K562 (cell line): ENCODE data around the gene SHISA8. TPM values are rescaled to one million over a fixed set of nuclear protein-coding genes. Genes with fewer than 3 reads are reported as not detected.

Source experiments
- ATAC-seq: fragments of 200-7000 bp; cut with Tn5 transposase; 3 replicates; pipeline ENCODE4 v1.9.1; 2020; ENCODE audit warnings: moderate library complexity
- BruUV-seq: library from RNA; stranded (reverse); fragments of 400-500 nt; replicated peaks from 2 replicates; lab custom pipeline; 2021; lab: Mats Ljungman, UMichigan
- CTCF ChIA-PET: fragments of 300-600 bp; formaldehyde crosslinking; extraction: SDS; loops from one replicate; lab custom pipeline; 2021; ENCODE audit warnings: low intra/inter-chr PET ratio; lab: Yijun Ruan, JAX
- POLR2A ChIA-PET: fragments of 300-600, 350-650 bp; sonication (Branson Sonifier 250); formaldehyde crosslinking; extraction: SDS; loops from one replicate; lab custom pipeline; 2021; ENCODE audit warnings: antibody characterized with exemption, inconsistent platforms; lab: Yijun Ruan, JAX
- DNase-seq, 4 experiments: peaks; one replicate each; pipeline versions ENCODE4 v3.0.0 to v3.0.0-alpha.2; 2011 to 2018; ENCODE audit warnings: low spot score in 3 of 4, mixed read lengths in 3 of 4; ENCODE audit errors: extremely low read depth in 1 of 4
- FAIRE-seq: peaks from 2 replicates; lab custom pipeline; 2011; peaks lifted over from hg19 to GRCh38; lab: Jason Lieb, UNC
- H2AFZ ChIP-seq: 2 replicates; pipeline ENCODE4 v1.6.0; 2011; ENCODE audit warnings: low read depth, low read length, control low read depth, inconsistent platforms
- H3K27ac ChIP-seq: fragments of 200-600 bp; 3 replicates; pipeline ENCODE4 v1.8.0; 2011; ENCODE audit warnings: low read depth, mild to moderate bottlenecking, control low read depth, inconsistent platforms, low read length, moderate library complexity, mixed read lengths; ENCODE audit errors: extremely low read depth
- H3K27me3 ChIP-seq, 2 experiments: fragments of 300-600 bp in 1 of 2; 2 replicates in 1 of 2; 3 replicates in 1 of 2; pipeline versions ENCODE4 v1.6.0 to v1.8.0; 2011; ENCODE audit warnings: inconsistent platforms in 2 of 2, low read length in 2 of 2, mild to moderate bottlenecking in 1 of 2, mixed read lengths in 1 of 2, moderate library complexity in 1 of 2; ENCODE audit not compliant: control insufficient read depth in 2 of 2, insufficient read depth in 2 of 2
- H3K36me3 ChIP-seq: fragments of 300-600 bp; 3 replicates; pipeline ENCODE4 v1.8.0; 2011; ENCODE audit warnings: mild to moderate bottlenecking, low read length, inconsistent platforms; ENCODE audit not compliant: control insufficient read depth, insufficient read depth
- H3K4me1 ChIP-seq, 2 experiments: fragments of 200-600 bp in 1 of 2; replicated peaks in 1 of 2; 2 replicates in 1 of 2; 3 replicates in 1 of 2; pipeline versions ENCODE4 v1.5.1 to v1.8.0; 2011; ENCODE audit warnings: inconsistent platforms in 2 of 2, low read length in 2 of 2, mild to moderate bottlenecking in 1 of 2, mixed read lengths in 1 of 2, moderate library complexity in 1 of 2; ENCODE audit not compliant: control insufficient read depth in 2 of 2, insufficient read depth in 2 of 2
- H3K4me2 ChIP-seq: 2 replicates; pipeline ENCODE4 v1.6.1; 2011; ENCODE audit warnings: low read length, control low read depth, inconsistent platforms, mixed read lengths; ENCODE audit not compliant: insufficient read depth
- H3K4me3 ChIP-seq: fragments of 200-600 bp; sonication (generic), shearing (Covaris generic); 2 replicates; pipeline ENCODE4 v1.5.1; 2016; ENCODE audit warnings: control low read depth, inconsistent platforms
- H3K79me2 ChIP-seq: fragments of 200-600 bp; 3 replicates; pipeline ENCODE4 v1.8.0; 2011; ENCODE audit warnings: low read length, inconsistent platforms; ENCODE audit not compliant: control insufficient read depth, insufficient read depth
- H3K9ac ChIP-seq, 2 experiments: 2 replicates each; pipeline versions ENCODE4 v1.6.0 to v1.6.1; 2011; ENCODE audit warnings: low read depth in 2 of 2, low read length in 2 of 2, control low read depth in 1 of 2, inconsistent platforms in 1 of 2, mild to moderate bottlenecking in 1 of 2, mixed read lengths in 1 of 2; ENCODE audit not compliant: insufficient read depth in 1 of 2
- H3K9me1 ChIP-seq: one replicate; pipeline ENCODE4 v1.6.0; 2011; ENCODE audit warnings: inconsistent platforms, mild to moderate bottlenecking, low read length, moderate library complexity; ENCODE audit not compliant: control insufficient read depth, insufficient read depth
- H3K9me3 ChIP-seq: replicated peaks from 2 replicates; pipeline ENCODE4 v1.5.1; 2011; ENCODE audit warnings: low read depth, low read length, inconsistent platforms; ENCODE audit not compliant: control insufficient read depth, insufficient read depth
- H4K20me1 ChIP-seq: replicated peaks from 2 replicates; pipeline ENCODE4 v1.6.1; 2011; ENCODE audit warnings: low read length, inconsistent platforms, mixed read lengths; ENCODE audit not compliant: control insufficient read depth, insufficient read depth
- ATF6 ChIP-seq: sonication (generic); formaldehyde crosslinking; IDR thresholded peaks from 2 replicates; pipeline ENCODE4 v1.4.0; 2020; ENCODE audit warnings: mild to moderate bottlenecking, missing genetic modification reagents
- CEBPZ ChIP-seq: fragments of 150-350 bp; IDR thresholded peaks from 2 replicates; pipeline ENCODE4 v1.6.1; 2014; ENCODE audit warnings: low read depth, mild to moderate bottlenecking, low read length, borderline replicate concordance
- ETV6 ChIP-seq, 3 experiments: fragments of 150-350 bp in 1 of 3; sonication (generic) in 1 of 3; formaldehyde crosslinking in 1 of 3; IDR thresholded peaks; 2 replicates each; pipeline versions ENCODE4 v1.6.1 to v1.8.0; 2014 to 2022; ENCODE audit warnings: borderline replicate concordance in 2 of 3, low read depth in 2 of 3, antibody characterized with exemption in 1 of 3, low read length in 1 of 3, mild to moderate bottlenecking in 1 of 3, missing genetic modification reagents in 1 of 3
- GABPA ChIP-seq: fragments of 200-800 bp; sonication (Bioruptor generic); conservative IDR thresholded peaks from 2 replicates; pipeline ENCODE4 v1.6.1; 2016; ENCODE audit warnings: low read depth, missing genetic modification characterization, missing compliant biosample characterization
- HMG20B ChIP-seq: fragments of 250-450 bp; sonication (Bioruptor Pico); IDR thresholded peaks from 2 replicates; pipeline ENCODE4 v1.5.0; 2021; ENCODE audit warnings: mild to moderate bottlenecking
- NCOA6 ChIP-seq: fragments of 450-650 bp; IDR thresholded peaks from 2 replicates; pipeline ENCODE4 v1.6.1; 2017; ENCODE audit warnings: mild to moderate bottlenecking
- NONO ChIP-seq, 2 experiments: fragments of 200-400 bp in 1 of 2; fragments of 450-650 bp in 1 of 2; formaldehyde crosslinking in 1 of 2; IDR thresholded peaks; 2 replicates each; pipeline ENCODE4 v1.6.1; 2017; ENCODE audit warnings: low read depth in 2 of 2, mild to moderate bottlenecking in 2 of 2, moderate library complexity in 2 of 2, low read length in 1 of 2
- SP1 ChIP-seq: sonication (generic); formaldehyde crosslinking; IDR thresholded peaks from 2 replicates; pipeline ENCODE4 v1.8.1; 2022; ENCODE audit warnings: mild to moderate bottlenecking, missing genetic modification reagents
- SRSF9 ChIP-seq: fragments of 200-400 bp; formaldehyde crosslinking; IDR thresholded peaks from 2 replicates; pipeline ENCODE4 v1.6.1; 2017; ENCODE audit warnings: low read depth, low read length, borderline replicate concordance
- THAP12 ChIP-seq: fragments of 250-450 bp; sonication (Bioruptor Pico); IDR thresholded peaks from 2 replicates; pipeline ENCODE4 v1.9.0; 2021; ENCODE audit warnings: mild to moderate bottlenecking, inconsistent platforms
- ZNF511 ChIP-seq: sonication (generic); formaldehyde crosslinking; IDR thresholded peaks from 2 replicates; pipeline ENCODE4 v1.8.0; 2022; ENCODE audit warnings: mild to moderate bottlenecking, missing genetic modification reagents
- ZNF644 ChIP-seq: fragments of 200-800 bp; sonication (Bioruptor generic); IDR thresholded peaks from 2 replicates; pipeline ENCODE4 v1.6.1; 2016; ENCODE audit warnings: low read depth, missing genetic modification characterization, missing compliant biosample characterization
- WGBS: fragments of 100-300 bp; shearing (Covaris generic); methylation state at CpG from one replicate; pipeline ENCODE4 v1.1.6; 2016; ENCODE audit warnings: low coverage, mixed read lengths; ENCODE audit not compliant: insufficient coverage; ENCODE audit errors: missing lambda C conversion rate; 5-methylcytosine and 5-hydroxymethylcytosine counted together
- in situ Hi-C: fragments of 300-500 bp; cut with MboI; formaldehyde crosslinking; loops from 4 replicates; pipeline ENCODE4 v1.15.0; 2018; ENCODE audit warnings: inconsistent platforms, mixed read lengths
- intact Hi-C: fragments of 100-400 bp; cut with micrococcal nuclease; formaldehyde crosslinking; loops from 2 replicates; pipeline ENCODE4 v1.14.2; 2022
- polyA plus RNA-seq, 8 experiments: library from polyadenylated mRNA; depleted of rRNA in 4 of 8; stranded (reverse) in 5 of 8; unstranded in 3 of 8; fragments of >200 nt; fragmentation: Nextera tagmentation in 2 of 8; fragmentation: Illumina TruSeq in 1 of 8; extraction: Ambion mirVana in 2 of 8; extraction: Trizol in 1 of 8; gene quantifications; 2 replicates each; pipeline versions ENCODE4 v1.2.1 to v1.2.3, GENCODE V29; 2011 to 2014; ENCODE audit warnings: inconsistent platforms in 1 of 8, missing spikeins in 1 of 8
- total RNA-seq, 7 experiments: library from RNA; depleted of rRNA in 6 of 7; stranded (reverse); fragments of >200 nt in 6 of 7; fragmentation: Illumina TruSeq in 2 of 7; extraction: Trizol in 2 of 7; gene quantifications; 2 replicates each; pipeline versions ENCODE4 v1.2.1 to v1.2.3, GENCODE V29; 2011 to 2021; ENCODE audit warnings: low replicate concordance in 1 of 7

SHISA8 gene
- total and polyA plus RNA-seq, 9 of the 15 experiments (the other 6 are each of a cell fraction or from before 2014, with no cell fraction given) = 0.07 to 3.3 (median 1.1) TPM; not detected in 4

- no peaks in the 10 kb centered on the region for H3K9me1 ChIP-seq
- in situ Hi-C loops (no loop called here), intact Hi-C loops (no loop called here)
- H3K9me3 ChIP-seq = no peaks in the 10 kb centered on the region
- peaks cover 38% of the 10 kb centered on the region for H4K20me1 ChIP-seq
- no peak for FAIRE-seq
- ChIA-PET POLR2A (no interaction called here), CTCF (no interaction called here)
- H3K27ac ChIP-seq = no peak overlapping the region
- H3K36me3 ChIP-seq = peaks cover 44% of the 10 kb centered on the region
- H3K9ac ChIP-seq = no peak overlapping the region
- H3K4me1 ChIP-seq = peaks cover 0 to 8% of the 10 kb centered on the region in 2 experiments; a peak in 3 of 5 replicates
- no peak overlapping the region for H3K4me2 ChIP-seq
- ATAC-seq = no peak
- BruUV-seq = no TSS peak
- WGBS = 81% methylated on average over 2 of the region's 2 CpGs
- H3K27me3 ChIP-seq = no peaks in the 10 kb centered on the region
- peaks cover 77% of the 10 kb centered on the region for H3K79me2 ChIP-seq
- no peak for DNase-seq
- H2AFZ ChIP-seq = no peak overlapping the region
- H3K4me3 ChIP-seq = no peak overlapping the region
- no peak for TF ChIP-seq ZNF511 (CRISPR knock-in tag)
- TF ChIP-seq SP1 (CRISPR knock-in tag) = no peak
- TF ChIP-seq ATF6 (CRISPR knock-in tag) = no peak
- no peak for TF ChIP-seq ETV6 (IDR thresholded peaks at IDR 0.05; ENCODE audit: borderline replicate concordance in 1 of 2, low read depth in 2 of 2, low read length in 1 of 2)
- no peak for TF ChIP-seq ETV6 (CRISPR knock-in tag; IDR thresholded peaks at IDR 0.05; ENCODE audit: borderline replicate concordance)
- no peak for TF ChIP-seq ZNF644 (tag)
- TF ChIP-seq THAP12 (CRISPR knock-in tag) = no peak
- no peak for TF ChIP-seq CEBPZ
- no peak for TF ChIP-seq SRSF9
- TF ChIP-seq NCOA6 = no peak
- no peak for TF ChIP-seq HMG20B (CRISPR knock-in tag)
- no peak for TF ChIP-seq NONO (IDR thresholded peaks at IDR 0.05; ENCODE audit: low read depth in 2 of 2, low read length in 1 of 2)
- TF ChIP-seq GABPA = no peak
Measured at GRCh38 chr22:41863472-41863871, 51.4 kb downstream of the SHISA8 start.
